ENCODE results near the gene MAGED2.
"Not testable (repeated sequence)": the region's sequence is repeated elsewhere in the genome, so short reads cannot be mapped to it uniquely, and the experiment has no call there.

MAGED2 gene

DNA sequence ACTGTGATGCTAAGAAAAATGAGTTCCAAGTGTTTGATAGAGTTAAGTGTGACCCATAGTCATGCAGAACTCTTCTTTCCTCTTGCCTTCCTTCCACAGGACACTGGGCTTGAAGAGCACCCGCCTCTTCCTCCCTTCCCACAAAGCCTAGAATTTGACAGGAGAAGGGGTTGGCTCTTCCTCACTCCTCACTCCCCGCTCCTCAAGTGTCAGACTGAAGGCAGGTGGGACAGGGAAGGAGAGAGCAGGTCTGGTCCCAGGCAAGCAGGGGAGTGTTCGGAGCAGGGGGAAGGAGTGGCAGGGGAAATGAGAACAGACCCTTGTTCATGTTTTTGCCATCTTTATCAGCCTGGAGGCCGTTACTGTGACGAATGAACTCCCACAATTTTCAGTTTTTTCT is 10.7 kb downstream of the MAGED2 start:
- DNase-seq (ENCODE audit: low read depth), result no peak

DNA sequence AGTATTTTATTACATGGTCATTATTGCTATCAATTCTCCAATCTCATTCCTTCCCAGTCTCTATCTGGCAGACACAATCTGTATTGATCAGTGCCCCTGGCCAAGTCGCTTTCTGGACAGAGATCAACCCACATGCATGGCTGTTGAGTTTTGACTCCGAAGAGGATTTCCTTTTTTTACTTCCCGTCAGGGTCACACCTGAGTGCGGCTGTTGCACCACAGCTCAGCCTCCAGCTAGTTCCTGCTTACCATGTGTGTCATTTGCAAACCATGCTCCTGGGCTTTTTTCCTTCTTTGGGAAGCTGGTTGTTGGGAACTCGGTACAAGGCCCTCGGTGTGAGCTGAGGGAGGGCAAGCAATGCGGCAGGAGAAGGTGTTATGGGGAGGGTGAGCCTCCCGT is 11.7 kb downstream of the MAGED2 start:
- DNase-seq (ENCODE audit: low read depth), result no peak

DNA sequence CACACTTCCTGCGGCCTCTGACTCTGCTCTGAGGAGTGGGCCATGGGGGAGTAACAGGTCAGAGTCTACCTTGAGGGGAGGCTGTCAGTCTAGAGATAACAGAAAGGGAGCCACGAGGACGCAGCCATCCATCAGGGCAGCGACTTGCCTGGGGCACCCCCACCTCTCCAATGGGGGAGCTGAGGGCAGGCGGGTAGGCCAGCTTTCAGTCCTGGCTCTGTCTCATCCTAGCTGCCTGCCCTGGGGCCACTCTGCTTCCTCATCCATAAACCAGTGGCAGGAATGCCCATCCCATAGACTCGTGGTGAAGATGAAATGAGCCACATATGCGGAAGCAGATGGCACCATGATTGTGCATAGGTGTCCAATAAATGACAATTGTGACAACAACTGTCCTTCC is 13.2 kb downstream of the MAGED2 start:
- DNase-seq (ENCODE audit: low read depth), result no peak

DNA sequence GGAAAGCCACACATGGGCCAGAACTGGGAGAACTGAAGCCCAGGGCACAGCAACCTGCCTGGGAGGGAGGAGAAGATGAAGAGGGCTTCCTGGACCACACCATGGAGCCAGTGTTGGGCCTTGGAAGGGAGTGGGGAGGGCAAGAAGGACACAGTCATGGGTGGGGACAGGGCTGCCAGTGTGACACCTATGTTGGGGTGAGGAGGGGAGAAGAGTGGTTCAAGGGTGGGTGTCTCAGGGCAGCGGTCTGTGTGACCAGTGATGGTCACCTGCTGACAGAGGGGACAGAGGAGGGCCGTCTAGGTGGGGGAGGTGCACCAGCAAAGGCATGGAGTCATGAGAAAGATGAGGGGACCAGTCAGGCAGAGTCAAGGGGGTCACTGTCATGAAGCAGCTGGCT is 13.8 kb downstream of the MAGED2 start:
- no peak for DNase-seq (ENCODE audit: low read depth)

DNA sequence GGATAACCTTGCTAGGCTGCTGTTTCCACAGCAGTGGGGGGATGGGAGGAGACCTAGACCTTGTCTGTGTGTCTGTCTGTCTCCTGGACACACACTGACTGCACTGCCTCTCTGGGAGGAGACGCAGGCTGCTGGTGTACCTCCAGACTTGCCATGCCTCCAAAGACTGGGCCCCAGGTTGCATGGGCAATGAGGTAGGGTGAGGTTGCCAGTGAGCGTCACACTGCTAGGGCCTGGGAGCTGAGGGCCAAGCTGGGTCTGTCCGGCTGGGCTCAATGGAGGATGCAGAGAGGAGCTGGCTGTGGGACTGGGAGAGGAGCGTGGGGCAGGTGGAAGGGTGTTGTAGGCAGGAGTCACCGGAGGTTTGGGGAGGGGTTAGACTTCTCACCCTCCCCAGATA is 16.6 kb downstream of the MAGED2 start:
- DNase-seq (ENCODE audit: low read depth), result no peak

DNA sequence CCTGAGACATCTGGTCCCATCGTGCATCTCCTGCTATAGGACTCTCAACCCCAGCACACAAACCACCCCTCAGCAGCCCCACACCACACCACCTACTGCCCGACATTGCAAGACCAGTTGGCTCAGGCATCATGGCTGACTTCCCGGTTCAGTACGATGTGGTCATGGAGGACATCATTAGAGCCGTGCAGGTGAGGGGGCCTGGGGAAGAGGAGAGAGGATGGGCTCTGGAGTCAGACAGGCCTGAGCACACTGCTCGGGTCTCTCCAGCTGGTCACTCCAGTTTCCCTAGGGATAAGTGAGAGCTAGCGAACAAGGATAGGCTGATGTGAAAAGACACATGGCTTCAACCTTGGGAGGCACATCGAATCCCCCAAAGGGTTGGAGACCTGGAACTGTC is 17.2 kb downstream of the MAGED2 start:
- DNase-seq (ENCODE audit: low read depth), result no peak

DNA sequence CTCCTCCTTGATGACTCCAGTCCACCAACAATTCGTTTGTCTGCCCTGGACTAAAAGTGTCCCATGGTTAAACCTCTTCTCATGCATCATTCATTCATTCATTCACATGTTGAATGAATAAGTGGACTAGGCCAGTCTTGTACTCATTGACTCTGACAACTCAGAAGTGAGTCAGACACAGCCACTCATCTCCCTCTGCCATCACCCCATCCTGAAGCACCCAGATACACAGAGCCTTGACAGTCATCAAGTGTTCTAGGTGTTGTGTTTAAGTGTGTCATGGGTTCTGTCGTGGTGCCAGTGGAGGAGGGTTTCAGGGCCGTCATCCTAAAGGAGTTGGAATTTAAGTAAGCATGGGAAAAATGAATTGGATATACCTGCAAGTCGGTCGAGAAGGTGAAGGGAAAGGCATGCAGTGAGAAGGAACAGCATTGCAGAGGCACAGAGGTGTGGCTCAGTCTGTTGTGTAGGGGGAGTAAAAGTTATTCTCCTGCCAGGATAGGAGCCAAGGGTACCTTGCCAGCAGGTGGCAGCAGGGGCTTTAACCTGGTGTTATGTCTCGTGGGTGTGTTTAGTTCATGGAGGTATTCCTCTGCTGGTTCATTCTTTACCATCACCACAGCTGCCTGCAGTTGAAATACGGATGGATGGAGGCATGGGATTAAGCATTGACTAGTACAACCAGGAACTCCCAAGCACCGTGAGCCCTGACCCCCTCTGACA is 18.3 kb downstream of the MAGED2 start:
- DNase-seq (ENCODE audit: low read depth), result no peak

DNA sequence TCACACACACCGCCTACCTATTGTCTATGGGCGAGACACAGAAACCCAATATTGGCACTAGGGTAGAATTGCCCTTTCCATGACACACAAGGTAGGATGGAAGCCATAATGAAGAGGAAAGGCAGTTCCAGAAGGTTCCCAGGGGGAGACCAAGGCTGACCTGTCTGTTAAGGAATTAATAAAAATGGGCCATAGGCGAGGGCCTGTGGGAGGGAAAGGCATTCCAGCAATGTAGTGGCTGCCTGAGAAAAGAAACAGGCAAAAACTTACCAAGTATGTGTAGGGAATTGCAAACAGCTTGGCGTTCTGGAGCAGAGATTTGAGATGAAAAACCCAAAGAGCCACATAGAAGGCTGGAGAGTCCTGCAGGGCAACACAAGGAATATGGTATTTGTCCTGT is 19.1 kb downstream of the MAGED2 start:
- no peak for DNase-seq (ENCODE audit: low read depth)

DNA sequence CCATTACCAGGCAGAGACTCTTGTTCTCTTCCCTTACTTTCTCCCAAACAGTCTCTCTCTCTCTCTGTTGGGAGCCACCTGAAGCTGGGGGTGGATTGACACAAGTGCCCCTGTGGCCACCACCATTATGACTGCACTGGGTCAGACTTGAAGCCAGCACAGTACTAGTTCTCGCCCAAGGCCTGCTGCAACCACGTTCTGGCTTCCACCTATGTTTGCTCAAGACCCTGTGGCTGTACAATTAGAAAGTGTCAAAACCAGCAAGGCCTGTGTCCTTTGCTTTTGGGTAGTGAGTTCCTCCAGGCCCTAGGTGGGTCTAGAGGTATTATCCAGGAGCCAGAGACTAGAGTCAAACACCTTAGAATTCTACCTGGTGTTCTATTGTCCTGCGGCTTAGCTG is 31.0 kb downstream of the MAGED2 start:
- DNase-seq (ENCODE audit: low read depth), result no peak

DNA sequence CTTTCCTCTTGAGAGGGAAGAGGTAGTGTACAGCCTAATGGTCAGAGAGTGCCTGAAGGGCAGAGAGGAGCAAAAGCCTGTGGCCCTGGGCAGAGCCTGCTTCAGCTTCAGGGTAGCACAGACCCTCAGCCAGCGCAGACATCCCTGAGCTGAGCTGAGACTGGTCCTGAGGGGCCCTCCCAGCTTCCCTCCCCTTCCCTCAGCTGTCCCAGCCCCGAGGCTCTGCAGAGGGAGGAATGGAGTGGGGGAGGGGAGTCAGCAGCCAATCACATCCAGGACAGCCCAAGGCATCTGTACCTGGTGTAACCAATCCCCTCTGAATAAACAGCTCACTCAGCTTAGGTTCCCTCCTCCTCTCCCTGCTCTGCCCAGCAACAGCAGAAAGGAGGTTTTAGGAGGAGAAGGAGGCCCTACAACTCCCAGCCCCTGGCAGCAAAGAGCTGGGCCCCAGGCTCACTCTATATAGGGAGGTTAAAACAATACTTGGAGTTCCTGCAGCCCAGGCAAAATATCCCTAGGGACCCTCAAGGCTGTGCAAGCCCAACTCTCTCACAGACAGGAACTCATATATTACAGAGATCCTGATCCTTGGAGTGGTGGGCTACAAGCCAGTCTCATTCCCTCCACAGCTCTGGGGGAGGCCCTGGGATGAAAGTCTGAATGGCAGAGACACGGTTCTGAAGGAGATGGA is 33.8 kb downstream of the MAGED2 start:
- DNase-seq (ENCODE audit: low read depth), result not testable (repeated sequence)

DNA sequence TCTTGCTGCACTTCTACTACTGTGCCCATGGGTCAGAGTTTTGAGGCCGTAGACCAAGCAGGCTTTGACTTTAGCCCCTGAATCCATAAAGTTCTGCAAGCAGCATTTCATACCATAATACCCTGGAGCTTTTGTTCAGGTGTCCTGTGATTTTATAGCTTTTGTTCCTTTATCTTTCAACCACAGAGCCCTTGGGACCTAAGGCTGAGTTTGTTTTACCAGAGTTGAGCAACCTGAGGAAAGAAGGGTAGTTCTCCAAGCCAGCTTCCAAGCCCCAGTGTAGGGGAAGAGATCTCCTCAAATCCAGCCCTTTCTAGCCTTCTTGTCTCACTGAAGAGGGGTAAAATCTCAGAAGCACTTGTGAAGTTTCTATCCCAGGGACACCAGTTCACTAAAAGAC is 35.1 kb downstream of the MAGED2 start:
- DNase-seq (ENCODE audit: low read depth), result no peak

DNA sequence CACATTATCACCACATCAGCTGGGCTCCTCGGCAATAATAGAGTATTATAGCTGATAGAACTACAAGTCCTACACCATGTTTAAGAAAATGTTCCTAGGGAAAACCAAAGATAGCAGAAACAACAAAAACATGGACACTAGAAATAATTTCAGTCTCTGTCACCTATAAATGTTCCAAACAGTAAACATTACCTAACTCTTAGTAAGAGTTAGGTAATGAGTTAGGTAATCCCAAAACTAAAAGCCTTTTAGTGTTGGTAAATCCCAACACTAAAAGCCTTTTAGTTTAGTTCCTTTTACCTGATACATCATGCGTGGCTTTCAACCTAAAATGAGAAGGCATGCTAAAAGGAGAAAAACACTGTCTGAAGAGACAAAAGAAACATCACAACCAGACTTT is 35.5 kb downstream of the MAGED2 start:
- no peak for DNase-seq (ENCODE audit: low read depth)

DNA sequence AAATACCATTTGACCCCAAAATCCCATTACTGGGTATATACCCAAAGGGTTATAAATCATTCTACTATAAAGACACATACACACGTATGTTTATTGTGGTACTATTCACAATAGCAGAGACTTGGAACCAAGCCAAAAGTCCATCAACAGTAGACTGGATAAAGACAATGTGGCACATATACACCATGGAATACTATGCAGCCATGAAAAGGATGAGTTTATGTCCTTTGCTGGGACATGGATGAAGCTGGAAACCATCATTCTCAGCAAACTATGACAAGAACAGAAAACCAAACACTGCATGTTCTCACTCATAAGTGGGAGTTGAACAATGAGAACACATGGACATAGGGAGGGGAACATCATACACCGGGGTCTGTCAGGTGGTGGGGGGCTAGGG is 40.2 kb downstream of the MAGED2 start:
- not testable (repeated sequence) for DNase-seq (ENCODE audit: low read depth)

DNA sequence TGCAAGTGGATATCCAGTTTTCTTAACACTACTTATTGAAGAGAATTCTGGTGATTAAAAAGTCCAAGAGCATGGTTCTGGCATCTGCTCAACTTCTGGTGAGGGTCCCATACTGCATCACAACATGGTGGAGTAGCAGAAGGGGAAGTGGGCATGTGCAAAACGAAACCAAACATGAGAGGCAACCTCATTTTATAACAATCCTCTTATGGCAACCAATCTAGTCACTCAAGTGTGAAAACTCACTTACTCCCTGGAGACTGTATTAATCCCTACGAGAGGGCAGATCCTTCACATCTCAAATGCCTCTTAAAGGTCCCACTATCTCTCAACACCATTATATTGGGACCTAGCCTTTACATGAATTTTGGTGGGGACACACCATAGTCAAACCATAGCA is 57.7 kb downstream of the MAGED2 start:
- no peak for DNase-seq (ENCODE audit: low read depth)

All from GM04503 (cell line).